H1 (cell line): ENCODE data around the gene ZFP36L2. TPM values are rescaled to one million over a fixed set of nuclear protein-coding genes. Genes with fewer than 3 reads are reported as not detected.

ENCODE experiments used
- BACH1 ChIP-seq: IDR thresholded peaks from 2 replicates; pipeline ENCODE4 v1.6.1; 2012; ENCODE audit warnings: low read length, improper control_type of control experiment
- CTBP2 ChIP-seq: IDR thresholded peaks from 2 replicates; pipeline ENCODE4 v1.7.0; 2011; ENCODE audit warnings: borderline replicate concordance, mild to moderate bottlenecking, moderate library complexity, mixed read lengths, low read length; ENCODE audit not compliant: insufficient read depth, insufficient read length
- EGR1 ChIP-seq: IDR thresholded peaks from 2 replicates; pipeline ENCODE4 v1.6.1; 2011; ENCODE audit warnings: low read depth, low read length, borderline replicate concordance
- EP300 ChIP-seq, 2 experiments: IDR thresholded peaks; 1 replicate in 1 of 2; 2 replicates in 1 of 2; pipeline ENCODE4 v1.6.1; 2011 to 2012; ENCODE audit warnings: low read depth in 2 of 2, low read length in 2 of 2, mild to moderate bottlenecking in 2 of 2, borderline replicate concordance in 1 of 2, inconsistent platforms in 1 of 2, moderate library complexity in 1 of 2
- EZH2 ChIP-seq: fragments of 200-600 bp; sonication (generic); IDR thresholded peaks from 2 replicates; pipeline ENCODE4 v1.7.1; 2012; ENCODE audit warnings: low read depth, mild to moderate bottlenecking, moderate library complexity, low read length, inconsistent platforms; ENCODE audit not compliant: severe bottlenecking
- NANOG ChIP-seq: IDR thresholded peaks from 2 replicates; pipeline ENCODE4 v1.6.1; 2011; ENCODE audit warnings: low read length, low read depth, mild to moderate bottlenecking, inconsistent platforms; ENCODE audit not compliant: insufficient read depth, poor library complexity, severe bottlenecking
- RBBP5 ChIP-seq: IDR thresholded peaks from 2 replicates; pipeline ENCODE4 v1.7.1; 2012; ENCODE audit warnings: low read depth, mild to moderate bottlenecking, inconsistent platforms, low read length, moderate library complexity, borderline replicate concordance
- SP4 ChIP-seq: IDR thresholded peaks from 2 replicates; pipeline ENCODE4 v1.6.1; 2012; ENCODE audit warnings: low read length, inconsistent platforms
- TAF7 ChIP-seq: optimal IDR thresholded peaks from 2 replicates; pipeline ENCODE3; 2011; ENCODE audit warnings: low read depth, mild to moderate bottlenecking, inconsistent platforms, low read length, moderate library complexity, borderline replicate concordance
- polyA plus RNA-seq, 7 experiments: library from polyadenylated mRNA; depleted of rRNA in 3 of 7; stranded (reverse) in 5 of 7; unstranded in 2 of 7; fragments of >200 nt in 5 of 7; fragments of 200-250 nt in 2 of 7; gene quantifications; 1 replicate in 5 of 7; 2 replicates in 1 of 7; 4 replicates in 1 of 7; pipeline versions ENCODE4 v1.2.1 to v1.2.3, GENCODE V29; 2011 to 2013; ENCODE audit warnings: missing spikeins in 2 of 7, mixed read lengths in 2 of 7
- total RNA-seq: library from RNA; stranded (reverse); fragmentation: NEBNext Ultra II Directional; extraction: Animal tissue kit (Norgen Biotek cat#: 25700); gene quantifications from 2 replicates; pipeline ENCODE4 v1.2.1, GENCODE V29; 2021
- TF ChIP-seq, protein P1 (sequence below): fragments of 300-600 bp; sonication (generic); IDR thresholded peaks from 2 replicates; pipeline ENCODE4 v1.7.1; 2012; ENCODE audit warnings: low read length, moderate library complexity, mild to moderate bottlenecking, inconsistent platforms; ENCODE audit not compliant: insufficient replicate concordance

Gene ZFP36L2
- total and polyA plus RNA-seq, 2 of the 8 experiments (the other 6 are each of a cell fraction or from before 2014, with no cell fraction given), result 13.4 to 102 TPM

DNA sequence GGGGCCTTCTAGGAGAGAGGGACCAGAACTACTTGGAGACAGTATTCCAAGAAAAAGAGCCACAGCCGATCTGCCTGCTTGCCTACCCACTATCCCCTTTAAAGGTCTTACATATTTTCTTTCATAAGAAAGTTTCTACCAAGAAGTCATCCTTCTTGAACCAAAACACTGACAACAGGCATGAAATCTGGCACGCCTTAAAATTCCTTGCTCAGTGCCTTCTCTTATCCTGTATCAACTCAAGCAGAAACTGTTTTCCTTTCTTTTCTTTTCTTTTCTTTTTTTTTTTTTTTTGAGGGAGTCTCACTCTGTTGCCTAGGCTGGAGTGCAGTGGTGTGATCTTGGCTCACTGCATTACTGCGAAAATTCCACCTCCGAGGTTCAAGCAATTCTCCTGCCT, 48.3 kb upstream of the ZFP36L2 start (continued):
- TF ChIP-seq, protein P1, sequence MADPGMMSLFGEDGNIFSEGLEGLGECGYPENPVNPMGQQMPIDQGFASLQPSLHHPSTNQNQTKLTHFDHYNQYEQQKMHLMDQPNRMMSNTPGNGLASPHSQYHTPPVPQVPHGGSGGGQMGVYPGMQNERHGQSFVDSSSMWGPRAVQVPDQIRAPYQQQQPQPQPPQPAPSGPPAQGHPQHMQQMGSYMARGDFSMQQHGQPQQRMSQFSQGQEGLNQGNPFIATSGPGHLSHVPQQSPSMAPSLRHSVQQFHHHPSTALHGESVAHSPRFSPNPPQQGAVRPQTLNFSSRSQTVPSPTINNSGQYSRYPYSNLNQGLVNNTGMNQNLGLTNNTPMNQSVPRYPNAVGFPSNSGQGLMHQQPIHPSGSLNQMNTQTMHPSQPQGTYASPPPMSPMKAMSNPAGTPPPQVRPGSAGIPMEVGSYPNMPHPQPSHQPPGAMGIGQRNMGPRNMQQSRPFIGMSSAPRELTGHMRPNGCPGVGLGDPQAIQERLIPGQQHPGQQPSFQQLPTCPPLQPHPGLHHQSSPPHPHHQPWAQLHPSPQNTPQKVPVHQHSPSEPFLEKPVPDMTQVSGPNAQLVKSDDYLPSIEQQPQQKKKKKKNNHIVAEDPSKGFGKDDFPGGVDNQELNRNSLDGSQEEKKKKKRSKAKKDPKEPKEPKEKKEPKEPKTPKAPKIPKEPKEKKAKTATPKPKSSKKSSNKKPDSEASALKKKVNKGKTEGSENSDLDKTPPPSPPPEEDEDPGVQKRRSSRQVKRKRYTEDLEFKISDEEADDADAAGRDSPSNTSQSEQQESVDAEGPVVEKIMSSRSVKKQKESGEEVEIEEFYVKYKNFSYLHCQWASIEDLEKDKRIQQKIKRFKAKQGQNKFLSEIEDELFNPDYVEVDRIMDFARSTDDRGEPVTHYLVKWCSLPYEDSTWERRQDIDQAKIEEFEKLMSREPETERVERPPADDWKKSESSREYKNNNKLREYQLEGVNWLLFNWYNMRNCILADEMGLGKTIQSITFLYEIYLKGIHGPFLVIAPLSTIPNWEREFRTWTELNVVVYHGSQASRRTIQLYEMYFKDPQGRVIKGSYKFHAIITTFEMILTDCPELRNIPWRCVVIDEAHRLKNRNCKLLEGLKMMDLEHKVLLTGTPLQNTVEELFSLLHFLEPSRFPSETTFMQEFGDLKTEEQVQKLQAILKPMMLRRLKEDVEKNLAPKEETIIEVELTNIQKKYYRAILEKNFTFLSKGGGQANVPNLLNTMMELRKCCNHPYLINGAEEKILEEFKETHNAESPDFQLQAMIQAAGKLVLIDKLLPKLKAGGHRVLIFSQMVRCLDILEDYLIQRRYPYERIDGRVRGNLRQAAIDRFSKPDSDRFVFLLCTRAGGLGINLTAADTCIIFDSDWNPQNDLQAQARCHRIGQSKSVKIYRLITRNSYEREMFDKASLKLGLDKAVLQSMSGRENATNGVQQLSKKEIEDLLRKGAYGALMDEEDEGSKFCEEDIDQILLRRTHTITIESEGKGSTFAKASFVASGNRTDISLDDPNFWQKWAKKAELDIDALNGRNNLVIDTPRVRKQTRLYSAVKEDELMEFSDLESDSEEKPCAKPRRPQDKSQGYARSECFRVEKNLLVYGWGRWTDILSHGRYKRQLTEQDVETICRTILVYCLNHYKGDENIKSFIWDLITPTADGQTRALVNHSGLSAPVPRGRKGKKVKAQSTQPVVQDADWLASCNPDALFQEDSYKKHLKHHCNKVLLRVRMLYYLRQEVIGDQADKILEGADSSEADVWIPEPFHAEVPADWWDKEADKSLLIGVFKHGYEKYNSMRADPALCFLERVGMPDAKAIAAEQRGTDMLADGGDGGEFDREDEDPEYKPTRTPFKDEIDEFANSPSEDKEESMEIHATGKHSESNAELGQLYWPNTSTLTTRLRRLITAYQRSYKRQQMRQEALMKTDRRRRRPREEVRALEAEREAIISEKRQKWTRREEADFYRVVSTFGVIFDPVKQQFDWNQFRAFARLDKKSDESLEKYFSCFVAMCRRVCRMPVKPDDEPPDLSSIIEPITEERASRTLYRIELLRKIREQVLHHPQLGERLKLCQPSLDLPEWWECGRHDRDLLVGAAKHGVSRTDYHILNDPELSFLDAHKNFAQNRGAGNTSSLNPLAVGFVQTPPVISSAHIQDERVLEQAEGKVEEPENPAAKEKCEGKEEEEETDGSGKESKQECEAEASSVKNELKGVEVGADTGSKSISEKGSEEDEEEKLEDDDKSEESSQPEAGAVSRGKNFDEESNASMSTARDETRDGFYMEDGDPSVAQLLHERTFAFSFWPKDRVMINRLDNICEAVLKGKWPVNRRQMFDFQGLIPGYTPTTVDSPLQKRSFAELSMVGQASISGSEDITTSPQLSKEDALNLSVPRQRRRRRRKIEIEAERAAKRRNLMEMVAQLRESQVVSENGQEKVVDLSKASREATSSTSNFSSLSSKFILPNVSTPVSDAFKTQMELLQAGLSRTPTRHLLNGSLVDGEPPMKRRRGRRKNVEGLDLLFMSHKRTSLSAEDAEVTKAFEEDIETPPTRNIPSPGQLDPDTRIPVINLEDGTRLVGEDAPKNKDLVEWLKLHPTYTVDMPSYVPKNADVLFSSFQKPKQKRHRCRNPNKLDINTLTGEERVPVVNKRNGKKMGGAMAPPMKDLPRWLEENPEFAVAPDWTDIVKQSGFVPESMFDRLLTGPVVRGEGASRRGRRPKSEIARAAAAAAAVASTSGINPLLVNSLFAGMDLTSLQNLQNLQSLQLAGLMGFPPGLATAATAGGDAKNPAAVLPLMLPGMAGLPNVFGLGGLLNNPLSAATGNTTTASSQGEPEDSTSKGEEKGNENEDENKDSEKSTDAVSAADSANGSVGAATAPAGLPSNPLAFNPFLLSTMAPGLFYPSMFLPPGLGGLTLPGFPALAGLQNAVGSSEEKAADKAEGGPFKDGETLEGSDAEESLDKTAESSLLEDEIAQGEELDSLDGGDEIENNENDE, result no peak
- TF ChIP-seq TAF7 (no peak), CTBP2 (no peak), RBBP5 (no peak), EZH2 (no peak), EGR1 (no peak), BACH1 (no peak), EP300 (IDR thresholded peaks at IDR 0.05; ENCODE audit: borderline replicate concordance in 1 of 2, low read depth in 2 of 2, low read length in 2 of 2) (no peak), NANOG (no peak), SP4 (no peak)
